GM12892 (cell line): Measurements from ENCODE around the gene ZFHX3.

Experiments used
- POLR2A ChIP-seq: IDR thresholded peaks from 2 replicates; pipeline ENCODE4 v1.6.1; 2011; ENCODE audit warnings: low read depth, low read length, control low read depth
- POLR2AphosphoS5 ChIP-seq: IDR thresholded peaks from 2 replicates; pipeline ENCODE4 v1.6.1; 2011; ENCODE audit warnings: low read depth, low read length, control low read depth
- TAF1 ChIP-seq: IDR thresholded peaks from 2 replicates; pipeline ENCODE4 v1.6.1; 2011; ENCODE audit warnings: low read depth, mild to moderate bottlenecking, control low read depth, low read length, borderline replicate concordance

GRCh38 chr16:72740347-72740746, 307.6 kb downstream of the ZFHX3 start:
- TF ChIP-seq POLR2A: no peak
- no peak for TF ChIP-seq TAF1
- TF ChIP-seq POLR2AphosphoS5: no peak
